DOHH2 (cell line): ENCODE results near the gene MAP1LC3A.

Experiments used
- H3F3A ChIP-seq: fragments of 200-600 bp; sonication (generic), shearing (Covaris generic); 2 replicates; pipeline ENCODE4 v1.6.0; 2016; ENCODE audit warnings: antibody characterized with exemption, mild to moderate bottlenecking; ENCODE audit not compliant: control insufficient read depth, insufficient read depth
- H3K27ac ChIP-seq: fragments of 200-600 bp; sonication (generic); 2 replicates; pipeline ENCODE4 v1.5.1; 2014; ENCODE audit warnings: low read depth, mild to moderate bottlenecking, low read length, moderate library complexity
- H3K27me3 ChIP-seq: fragments of 200-600 bp; sonication (generic); 2 replicates; pipeline ENCODE4 v1.6.1; 2014; ENCODE audit warnings: mild to moderate bottlenecking, low read length, mixed read lengths; ENCODE audit not compliant: control insufficient read depth
- H3K36me3 ChIP-seq: fragments of 200-600 bp; sonication (generic); 2 replicates; pipeline ENCODE4 v1.6.1; 2014; ENCODE audit warnings: mild to moderate bottlenecking, low read length, moderate library complexity, mixed read lengths; ENCODE audit not compliant: control insufficient read depth
- H3K4me1 ChIP-seq: fragments of 200-600 bp; sonication (generic); 2 replicates; pipeline ENCODE4 v1.6.1; 2014; ENCODE audit warnings: mild to moderate bottlenecking, low read length, mixed read lengths; ENCODE audit not compliant: control insufficient read depth
- H3K4me2 ChIP-seq: fragments of 200-600 bp; sonication (generic); 2 replicates; pipeline ENCODE4 v1.6.0; 2014; ENCODE audit warnings: mild to moderate bottlenecking, low read length, moderate library complexity
- H3K4me3 ChIP-seq: fragments of 200-600 bp; sonication (generic); 2 replicates; pipeline ENCODE4 v1.5.1; 2014; ENCODE audit warnings: mild to moderate bottlenecking, low read length, mixed read lengths
- H3K79me2 ChIP-seq: fragments of 200-600 bp; sonication (generic); 2 replicates; pipeline ENCODE4 v1.6.1; 2014; ENCODE audit warnings: mild to moderate bottlenecking, low read length, mixed read lengths; ENCODE audit not compliant: control insufficient read depth
- H3K9me2 ChIP-seq: fragments of 200-600 bp; sonication (generic); replicated peaks from 2 replicates; pipeline ENCODE4 v1.6.1; 2014; ENCODE audit warnings: mild to moderate bottlenecking, low read length, mixed read lengths; ENCODE audit not compliant: control insufficient read depth
- H3K9me3 ChIP-seq: fragments of 200-600 bp; sonication (generic); 2 replicates; pipeline ENCODE4 v1.6.1; 2014; ENCODE audit warnings: antibody characterized with exemption, low read length, mixed read lengths; ENCODE audit not compliant: control insufficient read depth, insufficient read depth
- H4K20me1 ChIP-seq: fragments of 200-600 bp; sonication (generic); 2 replicates; pipeline ENCODE4 v1.6.0; 2014; ENCODE audit warnings: low read depth, mild to moderate bottlenecking, antibody characterized with exemption, low read length, moderate library complexity; ENCODE audit not compliant: control insufficient read depth, insufficient read depth
- CTCF ChIP-seq: fragments of 200-600 bp; sonication (generic); IDR thresholded peaks from one replicate; pipeline ENCODE4 v1.5.1; 2014; ENCODE audit warnings: antibody characterized with exemption, mild to moderate bottlenecking, low read depth, low read length; ENCODE audit not compliant: poor library complexity, severe bottlenecking
- EZH2phosphoT487 ChIP-seq: fragments of 200-600 bp; sonication (generic); IDR thresholded peaks from 2 replicates; pipeline ENCODE4 v1.6.1; 2017; ENCODE audit warnings: borderline replicate concordance, mild to moderate bottlenecking, antibody characterized with exemption, low read length, moderate library complexity, mixed read lengths

MAP1LC3A gene

GRCh38 chr20:34549291-34549928 is 9.1 kb upstream of the MAP1LC3A start:
- Histone ChIP-seq H3F3A (no peaks in the 10 kb centered on the region), H3K36me3 (no peaks in the 10 kb centered on the region), H3K27ac (no peak overlapping the region), H3K27me3 (no peaks in the 10 kb centered on the region), H3K4me2 (no peak overlapping the region), H4K20me1 (no peaks in the 10 kb centered on the region), H3K4me1 (no peaks in the 10 kb centered on the region), H3K9me2 (no peaks in the 10 kb centered on the region), H3K4me3 (no peak overlapping the region), H3K79me2 (no peaks in the 10 kb centered on the region), H3K9me3 (no peaks in the 10 kb centered on the region)
- TF ChIP-seq CTCF (no peak), EZH2phosphoT487 (no peak)

- H3K4me1 ChIP-seq, result no peaks in the 10 kb centered on the region
- H3F3A ChIP-seq, result no peaks in the 10 kb centered on the region
- no peaks in the 10 kb centered on the region for H3K36me3 ChIP-seq
- no peak overlapping the region for H3K4me3 ChIP-seq
- H4K20me1 ChIP-seq, result no peaks in the 10 kb centered on the region
- H3K9me2 ChIP-seq, result no peaks in the 10 kb centered on the region
- TF ChIP-seq EZH2phosphoT487, result no peak
- no peak for TF ChIP-seq CTCF
- no peaks in the 10 kb centered on the region for H3K27me3 ChIP-seq
- no peaks in the 10 kb centered on the region for H3K79me2 ChIP-seq
- no peaks in the 10 kb centered on the region for H3K9me3 ChIP-seq
- H3K27ac ChIP-seq, result no peak overlapping the region
- H3K4me2 ChIP-seq, result no peak overlapping the region
These were observed 8.6 kb upstream of the MAP1LC3A start for GRCh38 chr20:34549929-34550305.

GRCh38 chr20:34552569-34552968 is 5.9 kb upstream of the MAP1LC3A start:
- H3K4me2 ChIP-seq, result no peak overlapping the region
- no peaks in the 10 kb centered on the region for H3K79me2 ChIP-seq
- no peaks in the 10 kb centered on the region for H3K4me1 ChIP-seq
- H3F3A ChIP-seq, result no peaks in the 10 kb centered on the region
- no peaks in the 10 kb centered on the region for H3K9me2 ChIP-seq
- H3K9me3 ChIP-seq, result no peaks in the 10 kb centered on the region
- no peak overlapping the region for H3K4me3 ChIP-seq
- no peaks in the 10 kb centered on the region for H3K27me3 ChIP-seq
- no peaks in the 10 kb centered on the region for H3K36me3 ChIP-seq
- no peaks in the 10 kb centered on the region for H4K20me1 ChIP-seq
- no peak for TF ChIP-seq EZH2phosphoT487
- TF ChIP-seq CTCF, result no peak
- H3K27ac ChIP-seq, result no peak overlapping the region

- Histone ChIP-seq H3K27ac (no peak overlapping the region), H3K9me3 (no peaks in the 10 kb centered on the region), H3K36me3 (no peaks in the 10 kb centered on the region), H3F3A (no peaks in the 10 kb centered on the region), H3K4me1 (no peaks in the 10 kb centered on the region), H3K4me2 (no peak overlapping the region), H3K27me3 (no peaks in the 10 kb centered on the region), H3K9me2 (no peaks in the 10 kb centered on the region), H4K20me1 (no peaks in the 10 kb centered on the region), H3K79me2 (no peaks in the 10 kb centered on the region), H3K4me3 (no peak overlapping the region)
- TF ChIP-seq EZH2phosphoT487, result no peak
- TF ChIP-seq CTCF, result no peak
These were observed 5.1 kb upstream of the MAP1LC3A start for GRCh38 chr20:34553366-34553867.
